GM12864 (cell line): ENCODE data around the gene SESTD1.

Experiments used
- DNase-seq: peaks from one replicate; pipeline ENCODE4 v3.0.0-alpha.2; 2011; ENCODE audit warnings: low read depth
- H3K4me3 ChIP-seq: 2 replicates; pipeline ENCODE4 v1.5.1; 2011; ENCODE audit warnings: mild to moderate bottlenecking, low read depth, low read length, control low read depth
- TF ChIP-seq, protein P1 (sequence below): IDR thresholded peaks from 2 replicates; pipeline ENCODE4 v1.5.1; 2011; ENCODE audit warnings: low read depth, mild to moderate bottlenecking, moderate library complexity, low read length, control low read depth, inconsistent platforms; ENCODE audit errors: missing control alignments

SESTD1 gene

DNA sequence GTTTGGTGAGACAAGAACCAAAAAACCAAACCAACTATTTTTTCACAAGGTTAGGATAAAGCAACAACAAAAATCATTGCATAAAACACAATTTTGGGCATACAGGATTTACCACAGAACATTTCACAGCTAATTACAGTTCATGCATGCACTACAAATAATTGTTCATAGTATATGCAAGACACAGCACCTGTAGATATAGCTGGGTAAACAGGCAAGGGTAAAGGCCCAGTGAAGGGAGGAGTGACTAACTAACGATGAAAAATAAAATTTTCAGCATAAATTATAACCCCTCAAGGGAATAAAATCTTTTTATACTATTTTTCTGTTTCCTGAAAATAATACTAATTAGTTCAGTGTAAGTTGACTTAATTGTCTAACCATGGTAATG lies 141.4 kb downstream of the SESTD1 start:
- TF ChIP-seq, protein P1, sequence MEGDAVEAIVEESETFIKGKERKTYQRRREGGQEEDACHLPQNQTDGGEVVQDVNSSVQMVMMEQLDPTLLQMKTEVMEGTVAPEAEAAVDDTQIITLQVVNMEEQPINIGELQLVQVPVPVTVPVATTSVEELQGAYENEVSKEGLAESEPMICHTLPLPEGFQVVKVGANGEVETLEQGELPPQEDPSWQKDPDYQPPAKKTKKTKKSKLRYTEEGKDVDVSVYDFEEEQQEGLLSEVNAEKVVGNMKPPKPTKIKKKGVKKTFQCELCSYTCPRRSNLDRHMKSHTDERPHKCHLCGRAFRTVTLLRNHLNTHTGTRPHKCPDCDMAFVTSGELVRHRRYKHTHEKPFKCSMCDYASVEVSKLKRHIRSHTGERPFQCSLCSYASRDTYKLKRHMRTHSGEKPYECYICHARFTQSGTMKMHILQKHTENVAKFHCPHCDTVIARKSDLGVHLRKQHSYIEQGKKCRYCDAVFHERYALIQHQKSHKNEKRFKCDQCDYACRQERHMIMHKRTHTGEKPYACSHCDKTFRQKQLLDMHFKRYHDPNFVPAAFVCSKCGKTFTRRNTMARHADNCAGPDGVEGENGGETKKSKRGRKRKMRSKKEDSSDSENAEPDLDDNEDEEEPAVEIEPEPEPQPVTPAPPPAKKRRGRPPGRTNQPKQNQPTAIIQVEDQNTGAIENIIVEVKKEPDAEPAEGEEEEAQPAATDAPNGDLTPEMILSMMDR = no peak
- no peak for DNase-seq
- no peak overlapping the region for H3K4me3 ChIP-seq

DNA sequence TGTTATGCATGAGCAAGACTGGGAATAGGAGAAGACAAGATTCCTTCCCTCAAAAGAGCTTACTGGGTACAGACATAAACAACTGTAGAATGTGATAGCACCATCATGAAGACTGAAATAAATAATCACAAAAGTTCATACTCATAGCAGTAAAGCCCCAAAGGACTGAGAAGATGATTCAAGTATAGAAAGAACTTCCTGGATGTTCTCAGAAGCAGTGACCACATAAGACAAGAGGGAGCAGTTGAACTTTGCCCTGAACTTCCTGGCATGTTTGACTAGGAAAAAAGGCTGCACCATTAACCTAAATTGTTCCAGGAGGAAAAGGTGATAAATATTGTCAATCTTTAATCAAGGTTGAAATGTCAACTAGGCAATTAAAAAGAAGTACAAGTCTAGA lies 156.9 kb downstream of the SESTD1 start:
- H3K4me3 ChIP-seq = no peak overlapping the region
- DNase-seq = no peak

GRCh38 chr2:179106676-179107428 lies 157.8 kb downstream of the SESTD1 start:
- no peak overlapping the region for H3K4me3 ChIP-seq
- no peak for DNase-seq

More for the DNA sequence above, 156.9 kb downstream of the SESTD1 start:
- TF ChIP-seq, protein P1 = no peak

GRCh38 chr2:179106342-179106675 lies 158.3 kb downstream of the SESTD1 start:
- no peak for DNase-seq
- no peak overlapping the region for H3K4me3 ChIP-seq
- TF ChIP-seq, protein P1 = no peak

More at GRCh38 chr2:179106676-179107428, 157.8 kb downstream of the SESTD1 start:
- TF ChIP-seq, protein P1 = no peak

- DNase-seq = no peak
- no peak overlapping the region for H3K4me3 ChIP-seq
- TF ChIP-seq, protein P1 = no peak
Measured at GRCh38 chr2:179104736-179105135, 159.9 kb downstream of the SESTD1 start.

DNA sequence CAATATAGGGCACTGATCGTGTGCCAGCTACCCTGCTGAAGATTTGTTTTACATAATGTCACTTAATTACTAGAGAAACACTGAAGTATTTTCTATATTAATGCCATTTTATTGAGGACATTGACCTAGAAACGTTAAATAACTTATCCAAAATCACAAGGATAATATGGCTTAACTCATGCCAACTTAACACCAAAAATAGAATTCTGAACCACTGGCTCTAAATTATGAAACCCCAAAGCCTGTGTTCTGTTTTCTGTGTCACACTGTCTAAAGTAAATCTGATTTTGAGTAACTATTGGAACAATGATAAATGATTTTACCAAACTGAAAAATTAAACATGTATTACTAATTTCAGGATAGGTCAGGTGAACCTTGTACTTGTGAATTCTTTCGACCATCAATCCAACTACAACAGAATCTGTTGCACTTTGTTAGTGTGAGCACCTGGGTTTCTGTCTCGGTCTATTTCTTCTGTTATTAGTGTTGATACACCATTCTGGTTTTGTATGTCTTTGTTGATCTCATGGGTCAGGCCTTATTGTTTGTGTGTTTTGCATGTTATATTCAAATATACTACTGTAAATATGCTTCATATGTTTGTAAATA lies 166.4 kb downstream of the SESTD1 start:
- TF ChIP-seq, protein P1 = no peak
- no peak for DNase-seq
- H3K4me3 ChIP-seq = no peak overlapping the region

DNA sequence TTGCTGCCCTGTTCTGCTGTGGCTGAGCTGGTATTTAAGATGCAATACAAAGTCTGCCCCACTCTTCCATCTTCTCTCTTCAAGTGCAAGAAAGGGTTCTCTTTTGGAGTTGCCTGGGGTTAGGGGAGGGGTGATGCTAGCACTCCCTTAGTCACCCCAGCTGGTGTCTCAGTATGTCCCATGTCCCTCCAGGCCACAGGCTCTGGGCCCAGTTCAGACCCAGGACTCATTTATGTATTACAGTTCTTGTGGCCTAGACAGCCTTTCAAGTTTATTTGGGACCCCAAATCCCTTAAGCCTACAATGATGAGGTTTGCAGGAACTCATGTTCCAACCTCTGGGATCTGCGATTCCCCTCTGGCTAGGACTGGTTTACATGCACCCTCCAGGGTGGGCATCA lies 167.5 kb downstream of the SESTD1 start:
- DNase-seq = no peak

More for the DNA sequence above, 167.5 kb downstream of the SESTD1 start:
- TF ChIP-seq, protein P1 = no peak
- no peak overlapping the region for H3K4me3 ChIP-seq
